Breast epithelium (tissue), 4 donors: ENCODE data around the gene BCAS3. TPM values are rescaled to one million over a fixed set of nuclear protein-coding genes. Genes with fewer than 3 reads are reported as not detected.

ENCODE experiments used
- DNase-seq, 2 donors: peaks; one replicate each; pipeline ENCODE4 v3.0.0-alpha.2; 2019; ENCODE audit warnings: low spot score in 2 of 2
- H3K27ac ChIP-seq, 2 donors: fragments of 200-600 bp; sonication (generic) in 1 of 2; one replicate each; pipeline ENCODE4 v1.5.1; 2016 to 2019; ENCODE audit warnings: mild to moderate bottlenecking in 1 of 2
- H3K27me3 ChIP-seq, 2 donors: fragments of 200-600 bp; sonication (generic) in 1 of 2; one replicate each; pipeline versions ENCODE4 v1.5.1 to v1.6.0; 2017 to 2019; ENCODE audit warnings: control low read depth in 1 of 2, mild to moderate bottlenecking in 1 of 2
- H3K36me3 ChIP-seq: fragments of 200-600 bp; one replicate; pipeline ENCODE4 v1.5.1; 2019
- H3K4me1 ChIP-seq, 2 donors: fragments of 200-600 bp; sonication (generic); one replicate each; pipeline ENCODE4 v1.5.1; 2016 to 2019; ENCODE audit warnings: control low read depth in 1 of 2
- H3K4me3 ChIP-seq, 3 donors: fragments of 200-600 bp; sonication (generic); 1 replicate in 2 of 3; 2 replicates in 1 of 3; pipeline ENCODE4 v1.5.1; 2016 to 2019; ENCODE audit warnings: mild to moderate bottlenecking in 3 of 3, moderate library complexity in 2 of 3
- H3K9me3 ChIP-seq, 2 donors: fragments of 200-600 bp; sonication (generic) in 1 of 2; one replicate each; pipeline ENCODE4 v1.5.1; 2016 to 2019; ENCODE audit warnings: control low read depth in 1 of 2
- POLR2A ChIP-seq: fragments of 450-650 bp; IDR thresholded peaks from one replicate; pipeline ENCODE4 v1.6.1; 2016; ENCODE audit warnings: antibody characterized with exemption, mild to moderate bottlenecking, moderate library complexity
- POLR2AphosphoS5 ChIP-seq, 3 donors: sonication (generic); formaldehyde crosslinking; IDR thresholded peaks; one replicate each; pipeline ENCODE4 v1.6.1; 2017; ENCODE audit warnings: antibody characterized with exemption in 3 of 3
- intact Hi-C: fragments of 100-400 bp; cut with DNase I; formaldehyde crosslinking; loops from one replicate; pipeline ENCODE4 v1.15.1; 2023; ENCODE audit warnings: low total_unique reads
- total RNA-seq, 3 donors: library from RNA; depleted of rRNA; stranded (reverse); fragments of >200 nt; gene quantifications; one replicate each; pipeline ENCODE4 v1.1.0, GENCODE V29; 2016
- TF ChIP-seq, protein P1 (sequence below), 3 donors: fragments of 450-650 bp; IDR thresholded peaks; one replicate each; pipeline ENCODE4 v1.5.1; 2016 to 2017; ENCODE audit warnings: antibody characterized with exemption in 3 of 3, mild to moderate bottlenecking in 3 of 3, moderate library complexity in 3 of 3

Gene BCAS3
- total RNA-seq, 3 donors from 2014 or later, result 30.8 to 47.9 (median 31.2) TPM

DNA sequence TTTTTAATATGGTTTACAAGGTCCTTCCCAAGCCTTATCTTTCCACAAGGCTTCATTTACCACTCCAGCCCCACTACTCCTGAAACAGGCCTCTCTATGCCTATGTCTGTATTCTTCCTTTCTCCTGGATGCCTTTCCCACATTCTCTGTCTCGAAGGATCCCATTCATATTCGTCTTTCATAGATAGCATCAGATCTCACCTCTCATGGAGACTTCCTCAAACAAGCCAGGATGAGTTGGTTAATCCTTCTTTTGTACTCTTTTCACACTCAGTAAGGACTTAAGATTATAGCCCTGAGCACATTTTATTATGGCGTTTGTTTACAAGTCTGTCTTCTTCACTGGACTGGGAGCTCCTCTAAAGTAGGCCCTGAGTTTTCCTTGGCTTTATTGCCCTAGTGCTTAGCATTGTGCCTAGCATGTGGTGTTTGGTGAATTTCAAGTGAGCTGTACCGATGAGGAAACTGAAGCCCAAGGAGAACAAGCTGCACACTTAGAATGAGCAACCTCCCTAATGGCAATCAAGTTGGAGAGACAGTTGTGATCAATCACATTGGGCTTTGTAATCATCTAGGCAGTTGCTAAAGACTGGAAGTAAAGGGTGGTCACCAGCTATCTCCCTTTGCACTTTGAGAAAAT, 764.6 kb downstream of the BCAS3 start:
- H3K4me3 ChIP-seq, result no peak overlapping the region
- no peak overlapping the region for H3K27ac ChIP-seq
- peaks cover 0 to 11% of the 10 kb centered on the region in 2 donors for H3K9me3 ChIP-seq
- no peaks in the 10 kb centered on the region for H3K4me1 ChIP-seq
- TF ChIP-seq, protein P1, sequence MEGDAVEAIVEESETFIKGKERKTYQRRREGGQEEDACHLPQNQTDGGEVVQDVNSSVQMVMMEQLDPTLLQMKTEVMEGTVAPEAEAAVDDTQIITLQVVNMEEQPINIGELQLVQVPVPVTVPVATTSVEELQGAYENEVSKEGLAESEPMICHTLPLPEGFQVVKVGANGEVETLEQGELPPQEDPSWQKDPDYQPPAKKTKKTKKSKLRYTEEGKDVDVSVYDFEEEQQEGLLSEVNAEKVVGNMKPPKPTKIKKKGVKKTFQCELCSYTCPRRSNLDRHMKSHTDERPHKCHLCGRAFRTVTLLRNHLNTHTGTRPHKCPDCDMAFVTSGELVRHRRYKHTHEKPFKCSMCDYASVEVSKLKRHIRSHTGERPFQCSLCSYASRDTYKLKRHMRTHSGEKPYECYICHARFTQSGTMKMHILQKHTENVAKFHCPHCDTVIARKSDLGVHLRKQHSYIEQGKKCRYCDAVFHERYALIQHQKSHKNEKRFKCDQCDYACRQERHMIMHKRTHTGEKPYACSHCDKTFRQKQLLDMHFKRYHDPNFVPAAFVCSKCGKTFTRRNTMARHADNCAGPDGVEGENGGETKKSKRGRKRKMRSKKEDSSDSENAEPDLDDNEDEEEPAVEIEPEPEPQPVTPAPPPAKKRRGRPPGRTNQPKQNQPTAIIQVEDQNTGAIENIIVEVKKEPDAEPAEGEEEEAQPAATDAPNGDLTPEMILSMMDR (IDR thresholded peaks at IDR 0.05), result no peak
- no peak for TF ChIP-seq POLR2A
- TF ChIP-seq POLR2AphosphoS5 (IDR thresholded peaks at IDR 0.05), result no peak
- peaks cover 0 to 4% of the 10 kb centered on the region in 2 donors for H3K27me3 ChIP-seq
- intact Hi-C loops, result loop anchor here (10.0 kb wide), 1 partner anchor 1913 kb away; no protein-coding TSS in a partner anchor
- DNase-seq, result no peak
- no peaks in the 10 kb centered on the region for H3K36me3 ChIP-seq

Other genes starting within 250 kb of the BCAS3 start
- 10 to 100 TPM; 26.6 to 41.9 (median 30.2) TPM for gene APPBP2, start 151.6 kb upstream of the BCAS3 start, total RNA-seq
- 10 to 100 TPM; 12.3 to 19.6 (median 14.7) TPM for gene PPM1D, start 77.7 kb upstream of the BCAS3 start, total RNA-seq